Purkinje cell (primary cell): Measurements from ENCODE around the gene SCYGR1. TPM values are rescaled to one million over a fixed set of nuclear protein-coding genes. Genes with fewer than 3 reads are reported as not detected.

Experiments
- polyA plus RNA-seq: library from polyadenylated mRNA; unstranded; fragments of >200 nt; fragmentation: Nextera tagmentation; gene quantifications from 2 replicates; pipeline ENCODE4 v1.2.1, GENCODE V29; 2014

The SCYGR1 gene, protein sequence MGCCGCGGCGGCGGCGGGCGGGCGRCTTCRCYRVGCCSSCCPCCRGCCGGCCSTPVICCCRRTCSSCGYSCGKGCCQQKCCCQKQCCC
- not detected in 2 replicates for polyA plus RNA-seq

DNA sequence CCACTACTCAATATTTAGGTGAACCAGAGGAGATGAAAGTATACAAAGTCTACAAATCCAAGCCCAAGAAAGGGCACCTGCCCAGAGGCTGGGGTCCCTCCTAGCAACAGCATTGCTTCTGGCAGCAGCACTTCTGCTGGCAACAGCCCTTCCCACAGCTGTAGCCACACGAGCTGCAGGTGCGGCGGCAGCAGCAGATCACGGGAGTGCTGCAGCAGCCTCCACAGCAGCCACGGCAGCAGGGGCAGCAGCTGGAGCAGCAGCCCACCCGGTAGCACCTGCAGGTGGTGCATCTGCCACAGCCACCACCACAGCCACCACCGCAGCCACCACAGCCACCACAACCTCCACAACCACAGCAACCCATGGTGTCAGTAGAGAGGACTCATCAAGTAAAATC is at the start of gene SCYGR1:
Gene SCYGR1 (minus strand): TSS at position 367 of the 400 bp plus-strand sequence. CDS start 0 bp downstream, at position 367.

DNA sequence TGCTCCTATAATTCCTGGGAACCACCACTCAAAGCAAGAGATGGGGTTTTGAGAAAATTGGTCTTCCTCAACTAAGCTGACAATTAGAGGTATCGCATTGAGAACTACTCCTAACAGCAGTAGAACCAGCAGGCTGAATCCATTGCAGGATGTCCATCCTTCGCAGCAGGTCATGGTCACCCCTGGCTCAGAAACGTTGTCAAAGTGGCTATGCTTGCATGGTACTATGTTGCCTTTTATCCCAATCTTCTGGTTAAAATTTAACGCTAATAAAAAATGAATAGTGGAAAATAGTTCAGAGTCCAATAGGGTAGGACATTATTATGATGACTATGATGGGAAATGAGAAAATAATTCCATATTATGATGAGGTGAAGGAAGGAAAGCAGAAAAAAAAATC is 8.7 kb downstream of the SCYGR1 start, which contains the start of gene TM4SF20:
Gene TM4SF20 (minus strand): TSS at position 212 of the 400 bp plus-strand sequence. CDS start 38 bp downstream, at position 174.

Other genes starting within 250 kb of the SCYGR1 start
- 0.67 and 0.86 TPM in 2 replicates for gene COL4A4, start 223.7 kb downstream of the SCYGR1 start, polyA plus RNA-seq
- 1.3 and 4.7 TPM in 2 replicates for gene COL4A3, start 223.3 kb downstream of the SCYGR1 start, polyA plus RNA-seq
- 107 and 133 TPM in 2 replicates for gene MFF, start 62.7 kb downstream of the SCYGR1 start, polyA plus RNA-seq
- gene TM4SF20, start 8.6 kb downstream of the SCYGR1 start, polyA plus RNA-seq: 0.55 and 0.74 TPM in 2 replicates
- gene AGFG1, start 84.2 kb upstream of the SCYGR1 start, polyA plus RNA-seq: 106 and 113 TPM in 2 replicates
- not detected in 2 replicates for gene SCYGR2, start 210.9 kb upstream of the SCYGR1 start, polyA plus RNA-seq
- not detected in 2 replicates for gene SCYGR3, start 226.9 kb upstream of the SCYGR1 start, polyA plus RNA-seq
- not detected in 2 replicates for gene SCYGR4, start 229.5 kb upstream of the SCYGR1 start, polyA plus RNA-seq